HG02642 (cell line): ENCODE measurements around the gene SYNRG.

Experiments
- ATAC-seq: cut with Tn5 transposase; IDR thresholded peaks from one replicate; pipeline ENCODE4 v1.9.1; 2021; ENCODE audit warnings: mild to moderate bottlenecking; ENCODE audit not compliant: unreplicated experiment, poor library complexity

SYNRG gene

DNA sequence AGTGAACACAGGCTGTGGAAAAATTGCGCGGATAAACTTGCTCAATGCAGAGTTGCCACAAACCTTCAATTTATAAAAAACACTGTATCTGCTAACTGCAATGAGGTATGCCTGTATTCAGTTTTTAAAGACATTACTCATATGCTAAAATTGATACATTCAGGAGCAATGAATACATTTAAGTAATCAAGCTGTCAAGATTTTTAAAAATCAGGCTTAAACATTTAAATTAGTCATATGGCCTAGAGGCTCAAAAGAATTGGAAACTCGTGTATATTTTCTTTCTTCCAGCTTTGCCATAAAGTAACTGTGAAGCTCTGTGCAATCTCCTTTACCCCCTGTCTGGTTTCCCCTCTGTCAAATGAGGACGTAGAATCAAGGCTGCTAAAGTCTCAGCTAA is 4.1 kb downstream of the SYNRG start:
- no peak for ATAC-seq

DNA sequence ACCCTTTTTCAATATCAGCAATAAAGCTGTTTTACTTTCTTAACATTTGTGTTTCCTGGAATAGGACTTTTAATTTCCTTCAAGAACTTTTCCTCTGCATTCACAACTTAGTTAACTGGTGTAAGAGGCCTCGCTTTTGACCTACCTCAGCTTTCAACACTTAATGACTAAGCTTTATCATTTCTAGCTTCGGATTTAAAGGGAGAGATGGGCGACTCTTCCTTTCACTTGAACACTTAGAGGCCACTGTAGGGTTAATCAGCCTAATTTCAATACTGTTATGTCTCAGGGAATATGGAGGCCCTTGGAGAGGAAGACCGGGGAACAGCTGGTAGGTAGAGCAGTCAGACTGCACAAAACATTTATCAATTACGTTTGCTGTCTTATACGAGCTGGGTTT is 4.7 kb downstream of the SYNRG start:
- no peak for ATAC-seq

- ATAC-seq: no peak
Observed at GRCh38 chr17:37598145-37598544, 11.1 kb downstream of the SYNRG start.

DNA sequence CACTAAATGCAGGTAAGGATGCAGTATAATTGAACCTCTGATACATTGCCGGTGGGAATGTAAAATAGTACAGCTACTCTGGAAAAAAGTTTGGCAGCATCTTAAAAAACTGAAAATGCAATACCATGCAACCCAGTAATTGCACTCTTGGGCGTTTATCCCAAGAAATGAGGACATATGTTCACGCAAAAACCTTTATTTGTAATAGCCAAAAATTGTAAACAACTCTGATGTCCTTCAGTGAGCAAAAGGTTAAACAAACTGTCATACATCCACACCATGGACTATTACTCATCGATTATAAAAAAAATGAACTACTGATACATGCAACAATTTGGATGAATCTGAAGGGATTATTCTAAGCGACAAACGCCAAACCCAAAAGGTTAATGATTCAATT is 16.9 kb downstream of the SYNRG start:
- no peak for ATAC-seq

GRCh38 chr17:37585066-37585465 is 24.2 kb downstream of the SYNRG start:
- no peak for ATAC-seq

DNA sequence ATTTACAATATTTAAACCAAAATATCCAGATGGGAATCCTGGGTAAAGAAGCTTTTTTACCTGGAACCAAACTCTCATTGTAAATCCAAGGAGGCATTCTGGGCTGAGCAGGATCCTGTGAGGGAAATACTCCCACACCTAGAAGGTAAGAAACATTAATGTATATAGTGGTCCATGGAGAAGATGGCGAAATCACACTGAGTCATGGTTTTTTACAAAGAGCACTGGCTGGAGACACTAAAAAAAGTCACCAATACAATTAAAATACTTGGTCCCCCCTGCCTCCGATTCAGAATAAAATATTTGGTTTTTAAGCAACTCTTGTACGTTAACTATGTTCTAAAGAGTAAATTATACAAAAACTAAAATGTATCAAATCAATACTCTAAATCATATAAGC is 32.9 kb downstream of the SYNRG start:
- ATAC-seq: no peak

DNA sequence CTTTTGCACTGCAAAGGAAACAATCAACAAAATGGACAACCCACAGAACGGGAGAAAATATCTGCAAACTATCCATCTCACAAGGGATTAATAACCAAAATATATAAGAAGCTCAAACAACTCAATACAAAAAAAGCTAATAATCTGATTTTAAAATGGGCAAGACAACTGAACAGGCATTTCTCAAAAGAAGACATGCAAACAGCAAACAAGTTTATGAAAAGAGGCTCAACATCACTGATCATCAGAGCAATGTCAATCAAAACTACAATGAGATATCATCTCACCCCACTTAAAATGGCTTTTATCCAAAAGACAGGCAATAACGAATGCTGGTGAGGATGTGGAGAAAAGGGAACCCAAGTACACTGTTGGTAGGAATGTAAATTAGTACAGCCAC is 34.8 kb downstream of the SYNRG start:
- ATAC-seq: no peak

GRCh38 chr17:37571674-37572073 is 37.5 kb downstream of the SYNRG start:
- no peak for ATAC-seq

DNA sequence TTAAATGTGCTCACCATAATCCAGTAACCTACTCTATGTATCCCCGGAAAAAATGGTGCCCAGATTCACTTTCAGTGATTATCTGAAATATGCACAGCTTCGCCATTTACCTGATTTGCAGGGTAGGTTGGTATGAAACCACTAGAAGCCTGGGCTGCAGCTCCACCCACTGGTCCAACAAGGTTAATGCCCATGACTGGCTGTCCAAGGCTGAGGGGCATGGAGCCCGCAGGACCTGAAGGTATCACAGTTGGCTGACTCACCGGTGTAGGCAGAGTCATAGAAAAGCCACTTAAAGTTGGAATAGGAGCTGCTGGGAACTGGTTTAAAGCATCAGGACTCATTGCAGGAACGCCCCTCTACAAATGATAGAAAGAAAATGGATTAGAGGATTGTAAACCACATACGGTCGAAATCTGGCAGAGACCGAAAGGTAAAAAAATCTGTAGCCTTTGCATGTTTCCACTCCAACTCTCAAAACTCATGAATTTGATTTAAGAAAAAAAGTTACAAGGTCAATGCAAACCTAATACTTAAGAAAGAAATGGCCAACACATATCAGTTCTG is 38.6 kb downstream of the SYNRG start:
- no peak for ATAC-seq

GRCh38 chr17:37568350-37569053 is 40.7 kb downstream of the SYNRG start:
- no peak for ATAC-seq

GRCh38 chr17:37567538-37567937 is 41.7 kb downstream of the SYNRG start:
- ATAC-seq: no peak

GRCh38 chr17:37567137-37567536 is 42.1 kb downstream of the SYNRG start:
- no peak for ATAC-seq

- no peak for ATAC-seq
Observed at GRCh38 chr17:37564252-37564651, 45.0 kb downstream of the SYNRG start.

DNA sequence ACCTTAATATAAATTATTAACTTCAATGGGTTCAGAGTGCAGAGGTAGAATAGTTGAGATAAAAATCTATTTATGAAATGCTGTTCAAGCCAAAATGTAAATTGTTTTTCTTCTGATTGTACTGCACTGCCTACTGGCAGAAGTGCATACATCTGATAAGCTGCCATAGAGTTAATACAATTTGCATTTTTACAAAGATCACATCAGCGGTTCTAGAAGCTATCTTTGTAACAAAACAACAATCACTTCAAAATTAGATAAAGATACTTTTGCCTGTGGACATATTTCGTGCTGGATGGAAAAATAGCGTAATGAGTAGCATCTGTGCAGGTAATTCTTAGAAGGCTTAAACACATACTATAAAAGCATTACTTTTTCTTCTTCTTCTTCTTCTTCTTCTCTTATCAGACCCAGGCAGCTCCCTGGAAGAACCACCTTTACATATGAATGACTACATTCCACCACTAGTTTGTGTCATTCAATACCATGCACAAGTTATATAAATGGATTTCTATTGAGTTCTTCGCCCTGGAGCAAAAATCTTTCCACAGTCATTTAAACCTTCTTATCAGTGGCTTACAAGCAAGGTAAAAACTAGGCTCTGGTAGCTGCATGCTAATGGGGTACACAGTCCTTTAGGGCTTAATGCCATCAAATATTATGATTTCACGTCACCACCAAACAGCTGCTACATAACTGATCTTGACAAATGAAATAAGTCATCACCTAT is 47.0 kb downstream of the SYNRG start:
- ATAC-seq: no peak

GRCh38 chr17:37558299-37558698 is 50.9 kb downstream of the SYNRG start:
- no peak for ATAC-seq

GRCh38 chr17:37557482-37557881 is 51.7 kb downstream of the SYNRG start:
- no peak for ATAC-seq

DNA sequence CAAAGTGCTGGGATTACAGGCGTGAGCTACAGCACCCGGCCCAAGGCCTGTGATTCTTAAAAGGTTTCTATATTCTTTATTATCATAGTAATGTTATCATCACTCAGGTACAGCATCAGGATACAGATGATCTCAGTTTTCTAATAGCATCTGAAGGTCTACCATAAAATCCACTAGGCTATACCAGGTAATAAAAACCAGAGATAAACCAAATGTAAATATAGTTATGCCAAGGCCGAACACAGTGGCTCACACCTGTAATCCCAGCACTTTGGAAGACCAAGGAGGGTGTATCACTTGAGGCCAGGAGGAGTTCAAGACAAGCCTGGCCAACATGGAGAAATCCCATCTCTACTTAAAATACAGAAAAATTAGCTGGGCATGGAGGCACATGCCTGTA is 53.8 kb downstream of the SYNRG start:
- no peak for ATAC-seq

DNA sequence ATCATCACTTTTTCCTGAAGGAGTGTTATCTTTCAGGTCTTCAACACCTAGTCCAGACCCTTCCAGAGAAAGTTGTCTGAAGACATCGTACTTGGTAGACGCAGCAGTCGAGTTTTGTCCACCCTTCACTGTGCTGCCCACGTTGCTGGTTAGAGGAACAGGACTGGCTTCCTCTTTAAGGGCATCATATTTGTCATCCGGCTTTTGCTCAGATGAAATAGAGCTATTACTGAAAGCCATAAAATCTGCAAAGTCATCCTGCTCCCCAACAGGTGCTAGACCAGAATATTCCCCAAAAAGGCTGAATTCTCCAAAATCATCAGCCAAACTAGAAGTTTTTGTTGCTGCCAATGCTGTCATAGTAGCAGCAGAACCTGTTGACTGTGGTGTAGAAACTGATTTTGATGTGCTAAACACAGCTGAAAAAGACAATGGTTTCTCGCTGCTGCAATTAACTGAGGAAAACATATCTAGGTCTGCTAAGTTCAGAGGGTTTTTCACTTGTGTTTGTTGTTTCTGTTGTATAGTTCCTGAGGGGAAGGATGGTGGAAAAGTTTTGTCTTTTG is 55.7 kb downstream of the SYNRG start:
- ATAC-seq: no peak

DNA sequence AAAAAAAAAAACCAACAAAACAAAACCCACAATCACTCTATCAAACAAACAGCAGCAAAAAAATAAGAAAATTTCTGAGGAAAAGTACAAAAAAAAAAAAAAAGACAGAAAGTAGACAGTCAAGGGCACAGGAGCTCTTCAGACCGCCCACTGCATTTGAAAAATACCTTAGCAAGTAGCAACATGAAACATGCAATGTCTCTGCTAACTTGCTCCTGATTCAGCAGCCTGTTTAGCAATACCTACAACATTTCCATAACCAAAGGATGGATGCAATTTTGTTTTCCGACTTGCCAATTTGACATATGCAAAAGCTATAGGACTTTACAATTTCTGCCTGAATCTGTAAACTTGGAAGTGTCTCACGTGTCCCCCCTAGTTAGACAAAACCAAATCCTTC is 57.4 kb downstream of the SYNRG start:
- no peak for ATAC-seq

DNA sequence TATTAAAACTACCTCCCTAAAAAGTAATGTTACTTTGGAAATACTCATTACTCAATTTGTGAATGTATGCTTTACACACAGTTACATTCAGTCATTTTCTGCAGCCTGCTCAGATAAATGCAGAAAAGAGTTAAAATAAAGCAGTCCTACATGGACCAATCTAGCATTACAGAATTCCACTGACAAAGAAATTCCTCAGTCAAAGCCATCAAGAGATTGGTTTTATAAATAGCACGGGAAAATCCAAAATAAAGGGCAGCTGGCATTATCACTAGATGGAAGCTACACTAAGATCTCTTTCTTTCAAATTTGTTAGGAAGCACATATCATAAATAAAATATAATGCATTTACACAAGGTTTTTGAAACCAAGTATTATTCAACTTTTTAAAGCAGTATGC is 61.2 kb downstream of the SYNRG start:
- ATAC-seq: no peak

- ATAC-seq: no peak
Observed at GRCh38 chr17:37546302-37546701, 62.9 kb downstream of the SYNRG start.
